Upper lobe of left lung (tissue), 4 donors: ENCODE data around the gene BACH1.

Source experiments
- CTCF ChIP-seq, 6 experiments: fragments of 450-650 bp in 4 of 6; fragments of 200-600 bp in 2 of 6; sonication (generic) in 2 of 6; IDR thresholded peaks; one replicate each; pipeline ENCODE4 v1.5.1; 2016 to 2019; ENCODE audit warnings: antibody characterized with exemption in 6 of 6
- EP300 ChIP-seq, 4 donors: sonication (generic); formaldehyde crosslinking; IDR thresholded peaks; one replicate each; pipeline ENCODE4 v1.5.1; 2017; ENCODE audit warnings: antibody characterized with exemption in 4 of 4, control low read depth in 2 of 4

GRCh38 chr21:29315131-29315749, 16.5 kb downstream of the BACH1 start:
- TF ChIP-seq CTCF (IDR thresholded peaks at IDR 0.05) (no peak), EP300 (IDR thresholded peaks at IDR 0.05) (no peak)
